GM12878 (cell line): ENCODE data around the gene LIM2. TPM values are rescaled to one million over a fixed set of nuclear protein-coding genes. Genes with fewer than 3 reads are reported as not detected.
A peak's percentile ranks its signal among the peaks of the same experiment; 100 is the strongest.

Experiments
- ASH2L ChIP-seq: fragments of 300-600, 200-600 bp; sonication (generic); IDR thresholded peaks from 2 replicates; pipeline ENCODE4 v1.6.1; 2017; ENCODE audit warnings: low read depth, mild to moderate bottlenecking, borderline replicate concordance
- BCLAF1 ChIP-seq: fragments of 450-650 bp; IDR thresholded peaks from 2 replicates; pipeline ENCODE4 v1.6.1; 2017; ENCODE audit warnings: antibody characterized with exemption, mild to moderate bottlenecking, moderate library complexity
- CBFB ChIP-seq: IDR thresholded peaks from 2 replicates; pipeline ENCODE4 v1.6.1; 2016; ENCODE audit warnings: antibody characterized with exemption, low read depth
- CREM ChIP-seq: IDR thresholded peaks from 2 replicates; pipeline ENCODE4 v1.6.1; 2014; ENCODE audit warnings: antibody characterized with exemption, low read depth
- IRF4 ChIP-seq: IDR thresholded peaks from 2 replicates; pipeline ENCODE4 v1.6.1; 2011; ENCODE audit warnings: low read depth, low read length
- MEF2B ChIP-seq: fragments of 450-650 bp; IDR thresholded peaks from 2 replicates; pipeline ENCODE4 v1.6.1; 2018; ENCODE audit warnings: mild to moderate bottlenecking, moderate library complexity; ENCODE audit not compliant: partially characterized antibody, poor library complexity, severe bottlenecking
- NFIC ChIP-seq: IDR thresholded peaks from 2 replicates; pipeline ENCODE4 v1.6.1; 2012; ENCODE audit warnings: low read depth, mild to moderate bottlenecking, inconsistent platforms, low read length, moderate library complexity
- RAD51 ChIP-seq: fragments of 450-650 bp; IDR thresholded peaks from 2 replicates; pipeline ENCODE4 v1.6.1; 2016; ENCODE audit warnings: moderate library complexity, mild to moderate bottlenecking, inconsistent platforms
- SP1 ChIP-seq: IDR thresholded peaks from one replicate; pipeline ENCODE4 v1.6.1; 2011; ENCODE audit warnings: low read depth, low read length
- SREBF1 ChIP-seq: IDR thresholded peaks from 2 replicates; pipeline ENCODE4 v1.6.1; 2012; ENCODE audit warnings: mild to moderate bottlenecking, low read length
- YY1 ChIP-seq: IDR thresholded peaks from 2 replicates; pipeline ENCODE4 v1.6.1; 2011; ENCODE audit warnings: low read depth, mild to moderate bottlenecking, low read length
- ZZZ3 ChIP-seq: IDR thresholded peaks from 2 replicates; pipeline ENCODE4 v1.6.1; 2011; ENCODE audit warnings: low read depth; ENCODE audit not compliant: control insufficient read depth, insufficient read length
- polyA plus RNA-seq, 11 experiments: library from polyadenylated mRNA; depleted of rRNA in 4 of 11; unstranded in 6 of 11; stranded (reverse) in 5 of 11; fragments of >200 nt; fragmentation: Nextera tagmentation in 4 of 11; fragmentation: Illumina TruSeq in 1 of 11; extraction: Ambion mirVana in 4 of 11; extraction: Trizol in 1 of 11; gene quantifications; 1 replicate in 1 of 11; 2 replicates in 10 of 11; pipeline versions ENCODE4 v1.2.1 to v1.2.3, GENCODE V29; 2011 to 2016; ENCODE audit warnings: inconsistent platforms in 2 of 11, missing spikeins in 2 of 11, low read depth in 1 of 11
- total RNA-seq, 4 experiments: library from RNA; depleted of rRNA in 3 of 4; stranded (reverse); fragments of >200 nt in 3 of 4; fragmentation: Illumina TruSeq in 1 of 4; extraction: Trizol in 1 of 4; gene quantifications; 2 replicates each; pipeline versions ENCODE4 v1.2.1 to v1.2.3, GENCODE V29; 2013 to 2021
- TF ChIP-seq, protein P1 (sequence below): fragments of 450-650 bp; IDR thresholded peaks from 2 replicates; pipeline ENCODE4 v1.6.1; 2016; ENCODE audit warnings: mild to moderate bottlenecking
- TF ChIP-seq, protein P2 (sequence below): fragments of 150-350 bp; IDR thresholded peaks from 2 replicates; pipeline ENCODE4 v1.6.1; 2014; ENCODE audit warnings: mild to moderate bottlenecking, low read depth, low read length
- TF ChIP-seq, protein P3 (sequence below): IDR thresholded peaks from 2 replicates; pipeline ENCODE4 v1.6.1; 2011; ENCODE audit warnings: borderline replicate concordance, low read depth, mild to moderate bottlenecking, moderate library complexity, low read length; ENCODE audit not compliant: insufficient read depth, poor library complexity, severe bottlenecking
- TF ChIP-seq, protein P4 (sequence below): IDR thresholded peaks from 2 replicates; pipeline ENCODE4 v1.6.1; 2012; ENCODE audit warnings: improper control_type of control experiment, low read depth, low read length; ENCODE audit not compliant: insufficient replicate concordance

The LIM2 gene
- total and polyA plus RNA-seq, 10 of the 15 experiments (the other 5 are each of a cell fraction or from before 2014, with no cell fraction given): not detected

GRCh38 chr19:51417107-51417809 lies 29.5 kb upstream of the LIM2 start, which contains the start of gene SIGLEC10 (continued):
- TF ChIP-seq, protein P1, sequence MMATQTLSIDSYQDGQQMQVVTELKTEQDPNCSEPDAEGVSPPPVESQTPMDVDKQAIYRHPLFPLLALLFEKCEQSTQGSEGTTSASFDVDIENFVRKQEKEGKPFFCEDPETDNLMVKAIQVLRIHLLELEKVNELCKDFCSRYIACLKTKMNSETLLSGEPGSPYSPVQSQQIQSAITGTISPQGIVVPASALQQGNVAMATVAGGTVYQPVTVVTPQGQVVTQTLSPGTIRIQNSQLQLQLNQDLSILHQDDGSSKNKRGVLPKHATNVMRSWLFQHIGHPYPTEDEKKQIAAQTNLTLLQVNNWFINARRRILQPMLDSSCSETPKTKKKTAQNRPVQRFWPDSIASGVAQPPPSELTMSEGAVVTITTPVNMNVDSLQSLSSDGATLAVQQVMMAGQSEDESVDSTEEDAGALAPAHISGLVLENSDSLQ: no peak
- TF ChIP-seq CREM (peak; percentile 51; the same call in 1 of the 2 replicates), SP1 (peak; percentile 42), RAD51 (no peak), NFIC (no peak; the same call in 1 of the 2 replicates), IRF4 (peak; percentile 15; the same call in 1 of the 2 replicates), YY1 (0 out of 2 replicates have a peak, but pooled peaks have one; percentile 11), SREBF1 (no peak), CBFB (no peak), ASH2L (no peak), ZZZ3 (no peak), MEF2B (no peak), BCLAF1 (no peak)
- TF ChIP-seq, protein P2, sequence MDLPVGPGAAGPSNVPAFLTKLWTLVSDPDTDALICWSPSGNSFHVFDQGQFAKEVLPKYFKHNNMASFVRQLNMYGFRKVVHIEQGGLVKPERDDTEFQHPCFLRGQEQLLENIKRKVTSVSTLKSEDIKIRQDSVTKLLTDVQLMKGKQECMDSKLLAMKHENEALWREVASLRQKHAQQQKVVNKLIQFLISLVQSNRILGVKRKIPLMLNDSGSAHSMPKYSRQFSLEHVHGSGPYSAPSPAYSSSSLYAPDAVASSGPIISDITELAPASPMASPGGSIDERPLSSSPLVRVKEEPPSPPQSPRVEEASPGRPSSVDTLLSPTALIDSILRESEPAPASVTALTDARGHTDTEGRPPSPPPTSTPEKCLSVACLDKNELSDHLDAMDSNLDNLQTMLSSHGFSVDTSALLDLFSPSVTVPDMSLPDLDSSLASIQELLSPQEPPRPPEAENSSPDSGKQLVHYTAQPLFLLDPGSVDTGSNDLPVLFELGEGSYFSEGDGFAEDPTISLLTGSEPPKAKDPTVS: no peak
- TF ChIP-seq, protein P3, sequence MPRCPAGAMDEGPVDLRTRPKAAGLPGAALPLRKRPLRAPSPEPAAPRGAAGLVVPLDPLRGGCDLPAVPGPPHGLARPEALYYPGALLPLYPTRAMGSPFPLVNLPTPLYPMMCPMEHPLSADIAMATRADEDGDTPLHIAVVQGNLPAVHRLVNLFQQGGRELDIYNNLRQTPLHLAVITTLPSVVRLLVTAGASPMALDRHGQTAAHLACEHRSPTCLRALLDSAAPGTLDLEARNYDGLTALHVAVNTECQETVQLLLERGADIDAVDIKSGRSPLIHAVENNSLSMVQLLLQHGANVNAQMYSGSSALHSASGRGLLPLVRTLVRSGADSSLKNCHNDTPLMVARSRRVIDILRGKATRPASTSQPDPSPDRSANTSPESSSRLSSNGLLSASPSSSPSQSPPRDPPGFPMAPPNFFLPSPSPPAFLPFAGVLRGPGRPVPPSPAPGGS: no peak
- TF ChIP-seq, protein P4, sequence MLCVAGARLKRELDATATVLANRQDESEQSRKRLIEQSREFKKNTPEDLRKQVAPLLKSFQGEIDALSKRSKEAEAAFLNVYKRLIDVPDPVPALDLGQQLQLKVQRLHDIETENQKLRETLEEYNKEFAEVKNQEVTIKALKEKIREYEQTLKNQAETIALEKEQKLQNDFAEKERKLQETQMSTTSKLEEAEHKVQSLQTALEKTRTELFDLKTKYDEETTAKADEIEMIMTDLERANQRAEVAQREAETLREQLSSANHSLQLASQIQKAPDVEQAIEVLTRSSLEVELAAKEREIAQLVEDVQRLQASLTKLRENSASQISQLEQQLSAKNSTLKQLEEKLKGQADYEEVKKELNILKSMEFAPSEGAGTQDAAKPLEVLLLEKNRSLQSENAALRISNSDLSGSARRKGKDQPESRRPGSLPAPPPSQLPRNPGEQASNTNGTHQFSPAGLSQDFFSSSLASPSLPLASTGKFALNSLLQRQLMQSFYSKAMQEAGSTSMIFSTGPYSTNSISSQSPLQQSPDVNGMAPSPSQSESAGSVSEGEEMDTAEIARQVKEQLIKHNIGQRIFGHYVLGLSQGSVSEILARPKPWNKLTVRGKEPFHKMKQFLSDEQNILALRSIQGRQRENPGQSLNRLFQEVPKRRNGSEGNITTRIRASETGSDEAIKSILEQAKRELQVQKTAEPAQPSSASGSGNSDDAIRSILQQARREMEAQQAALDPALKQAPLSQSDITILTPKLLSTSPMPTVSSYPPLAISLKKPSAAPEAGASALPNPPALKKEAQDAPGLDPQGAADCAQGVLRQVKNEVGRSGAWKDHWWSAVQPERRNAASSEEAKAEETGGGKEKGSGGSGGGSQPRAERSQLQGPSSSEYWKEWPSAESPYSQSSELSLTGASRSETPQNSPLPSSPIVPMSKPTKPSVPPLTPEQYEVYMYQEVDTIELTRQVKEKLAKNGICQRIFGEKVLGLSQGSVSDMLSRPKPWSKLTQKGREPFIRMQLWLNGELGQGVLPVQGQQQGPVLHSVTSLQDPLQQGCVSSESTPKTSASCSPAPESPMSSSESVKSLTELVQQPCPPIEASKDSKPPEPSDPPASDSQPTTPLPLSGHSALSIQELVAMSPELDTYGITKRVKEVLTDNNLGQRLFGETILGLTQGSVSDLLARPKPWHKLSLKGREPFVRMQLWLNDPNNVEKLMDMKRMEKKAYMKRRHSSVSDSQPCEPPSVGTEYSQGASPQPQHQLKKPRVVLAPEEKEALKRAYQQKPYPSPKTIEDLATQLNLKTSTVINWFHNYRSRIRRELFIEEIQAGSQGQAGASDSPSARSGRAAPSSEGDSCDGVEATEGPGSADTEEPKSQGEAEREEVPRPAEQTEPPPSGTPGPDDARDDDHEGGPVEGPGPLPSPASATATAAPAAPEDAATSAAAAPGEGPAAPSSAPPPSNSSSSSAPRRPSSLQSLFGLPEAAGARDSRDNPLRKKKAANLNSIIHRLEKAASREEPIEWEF: no peak
